BE2C (cell line): ENCODE data around the gene CLIC4.
"Not testable (repeated sequence)": the region's sequence is repeated elsewhere in the genome, so short reads cannot be mapped to it uniquely, and the experiment has no call there.

Experiments
- DNase-seq: peaks from one replicate; pipeline ENCODE4 v3.0.0-alpha.2; 2020
- H3K27me3 ChIP-seq: fragments of 250-450 bp; sonication (Bioruptor Pico); 2 replicates; pipeline ENCODE4 v1.5.1; 2020; ENCODE audit warnings: mild to moderate bottlenecking
- H3K36me3 ChIP-seq: fragments of 250-450 bp; sonication (Bioruptor Pico); 2 replicates; pipeline ENCODE4 v1.5.1; 2020; ENCODE audit warnings: mild to moderate bottlenecking
- H3K4me1 ChIP-seq: fragments of 250-450 bp; sonication (Bioruptor Pico); 2 replicates; pipeline ENCODE4 v1.5.1; 2020
- H3K4me3 ChIP-seq: 2 replicates; pipeline ENCODE4 v1.5.1; 2011; ENCODE audit warnings: low read depth, low read length
- H3K9me3 ChIP-seq: fragments of 250-450 bp; sonication (Bioruptor Pico); 2 replicates; pipeline ENCODE4 v1.5.1; 2020
- TF ChIP-seq, protein P1 (sequence below): IDR thresholded peaks from 2 replicates; pipeline ENCODE4 v1.5.1; 2012; ENCODE audit warnings: mild to moderate bottlenecking, low read depth, low read length

CLIC4 gene

DNA sequence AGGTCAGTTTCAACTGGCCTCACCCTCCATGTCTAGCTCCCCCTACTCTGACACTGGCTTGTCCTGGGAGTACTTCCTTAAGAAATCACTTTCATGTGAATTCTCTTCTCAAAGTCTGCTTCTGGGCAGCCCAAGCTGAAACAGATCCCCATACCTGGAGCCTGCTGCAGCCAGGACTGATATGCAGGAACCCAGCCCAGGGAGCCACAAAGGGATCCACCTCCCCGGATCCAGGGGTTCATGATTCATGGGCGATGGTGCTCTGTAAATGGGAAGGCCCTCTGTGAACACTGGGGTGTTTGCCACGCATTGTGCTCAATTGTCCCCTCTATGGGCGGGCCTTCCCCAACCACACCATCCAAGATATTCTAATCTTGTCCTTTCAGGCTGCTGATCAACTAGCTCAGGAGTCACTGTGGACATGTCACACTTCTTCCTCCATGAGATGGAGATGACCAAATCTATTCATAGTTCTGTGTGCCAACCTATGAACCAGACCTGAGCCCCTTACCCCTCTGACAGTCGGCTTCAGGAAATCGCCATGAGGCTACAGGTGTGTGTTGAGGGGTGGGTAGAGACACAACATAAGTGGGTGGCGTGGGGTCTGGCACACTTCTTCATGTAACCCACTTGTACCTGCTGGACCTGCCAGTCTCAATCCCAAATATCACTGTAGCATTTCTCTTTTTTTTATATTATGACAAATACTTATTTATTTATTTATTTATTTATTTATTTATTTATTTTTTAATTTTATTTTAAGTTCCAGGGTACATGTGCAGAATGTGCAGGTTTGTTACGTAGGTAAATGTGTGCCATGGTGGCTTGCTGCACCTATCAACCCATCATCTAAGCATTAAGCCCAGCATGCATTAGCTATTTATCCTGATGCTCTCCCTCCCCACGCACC is 143.1 kb downstream of the CLIC4 start:
- Histone ChIP-seq H3K4me1 (no peaks in the 10 kb centered on the region), H3K9me3 (no peaks in the 10 kb centered on the region), H3K27me3 (no peaks in the 10 kb centered on the region), H3K36me3 (no peaks in the 10 kb centered on the region), H3K4me3 (no peak overlapping the region)
- DNase-seq = no peak
- TF ChIP-seq, protein P1, sequence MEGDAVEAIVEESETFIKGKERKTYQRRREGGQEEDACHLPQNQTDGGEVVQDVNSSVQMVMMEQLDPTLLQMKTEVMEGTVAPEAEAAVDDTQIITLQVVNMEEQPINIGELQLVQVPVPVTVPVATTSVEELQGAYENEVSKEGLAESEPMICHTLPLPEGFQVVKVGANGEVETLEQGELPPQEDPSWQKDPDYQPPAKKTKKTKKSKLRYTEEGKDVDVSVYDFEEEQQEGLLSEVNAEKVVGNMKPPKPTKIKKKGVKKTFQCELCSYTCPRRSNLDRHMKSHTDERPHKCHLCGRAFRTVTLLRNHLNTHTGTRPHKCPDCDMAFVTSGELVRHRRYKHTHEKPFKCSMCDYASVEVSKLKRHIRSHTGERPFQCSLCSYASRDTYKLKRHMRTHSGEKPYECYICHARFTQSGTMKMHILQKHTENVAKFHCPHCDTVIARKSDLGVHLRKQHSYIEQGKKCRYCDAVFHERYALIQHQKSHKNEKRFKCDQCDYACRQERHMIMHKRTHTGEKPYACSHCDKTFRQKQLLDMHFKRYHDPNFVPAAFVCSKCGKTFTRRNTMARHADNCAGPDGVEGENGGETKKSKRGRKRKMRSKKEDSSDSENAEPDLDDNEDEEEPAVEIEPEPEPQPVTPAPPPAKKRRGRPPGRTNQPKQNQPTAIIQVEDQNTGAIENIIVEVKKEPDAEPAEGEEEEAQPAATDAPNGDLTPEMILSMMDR = no peak

DNA sequence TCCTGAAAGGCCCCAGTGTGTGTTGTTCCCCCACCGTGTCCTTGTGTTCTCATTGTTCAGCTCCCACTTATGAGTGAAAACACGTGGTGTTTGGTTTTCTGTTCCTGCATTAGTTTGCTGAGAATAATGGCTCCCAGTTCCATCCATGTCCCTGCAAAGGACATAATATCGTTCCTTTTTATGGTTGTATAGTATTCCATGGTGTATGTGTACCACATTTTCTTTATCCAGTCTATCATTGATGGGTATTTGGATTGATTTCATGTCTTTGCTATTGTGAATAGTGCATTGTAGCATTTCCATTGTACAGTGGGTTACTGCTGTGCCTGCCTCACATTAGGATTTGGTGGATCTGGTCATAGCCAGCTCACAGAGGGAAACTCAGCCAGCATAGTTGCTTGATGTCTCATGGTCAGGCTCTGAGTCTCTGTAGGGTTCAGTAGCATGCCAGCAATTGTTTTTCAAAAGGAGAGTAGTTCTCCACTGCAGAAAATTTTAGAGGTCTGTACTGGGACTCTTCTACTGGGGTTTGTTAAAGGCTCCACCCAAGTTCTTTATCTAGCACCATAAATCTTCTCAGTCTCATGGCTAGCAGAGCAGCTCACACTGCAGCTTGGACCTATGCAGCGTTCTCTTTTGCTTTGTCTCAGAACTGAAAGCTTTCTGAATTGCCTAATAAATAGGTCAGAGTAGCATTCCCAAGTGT is 143.9 kb downstream of the CLIC4 start:
- no peaks in the 10 kb centered on the region for H3K36me3 ChIP-seq
- no peaks in the 10 kb centered on the region for H3K27me3 ChIP-seq
- H3K9me3 ChIP-seq = no peaks in the 10 kb centered on the region
- H3K4me1 ChIP-seq = no peaks in the 10 kb centered on the region
- TF ChIP-seq, protein P1 = no peak
- no peak overlapping the region for H3K4me3 ChIP-seq
- DNase-seq = no peak

DNA sequence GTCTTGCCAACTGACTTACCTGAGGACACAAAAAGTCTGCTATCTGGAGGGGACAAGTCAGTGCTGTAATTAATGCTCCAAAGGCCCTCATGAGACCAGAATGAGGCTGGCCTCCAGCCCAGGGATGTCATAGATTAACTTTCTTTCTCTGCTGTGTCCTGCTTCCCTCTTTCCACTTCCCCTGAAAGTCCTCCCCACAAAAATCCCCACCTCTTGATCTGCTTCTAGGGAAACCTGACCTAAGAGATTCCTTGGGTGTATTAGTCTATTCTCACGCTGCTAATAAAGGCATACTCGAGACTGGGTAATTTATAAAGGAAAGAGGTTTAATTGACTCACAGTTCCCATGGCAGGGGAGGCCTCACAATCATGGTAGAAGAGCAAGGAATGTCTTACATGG is 145.6 kb downstream of the CLIC4 start:
- TF ChIP-seq, protein P1 = no peak
- no peaks in the 10 kb centered on the region for H3K27me3 ChIP-seq
- no peak overlapping the region for H3K4me3 ChIP-seq
- no peaks in the 10 kb centered on the region for H3K4me1 ChIP-seq
- H3K36me3 ChIP-seq = no peaks in the 10 kb centered on the region
- DNase-seq = no peak
- H3K9me3 ChIP-seq = no peaks in the 10 kb centered on the region

DNA sequence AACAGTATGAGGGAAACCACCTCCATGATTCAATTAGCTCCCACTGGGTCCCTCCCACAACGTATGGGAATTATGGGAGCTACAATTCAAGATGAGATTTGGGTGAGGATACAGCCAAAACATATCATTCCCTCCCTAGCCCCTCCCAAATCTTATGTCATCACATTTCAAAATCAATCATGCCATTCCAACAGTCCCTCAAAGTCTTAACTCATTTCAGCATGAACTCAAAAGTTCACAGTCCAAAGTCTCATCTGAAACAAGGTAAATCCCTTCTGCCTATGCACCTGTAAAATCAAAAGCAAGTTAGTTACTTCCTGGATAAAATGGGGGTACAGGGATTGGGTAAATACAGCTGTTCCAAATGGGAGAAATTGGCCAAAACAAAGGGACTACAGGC is 146.1 kb downstream of the CLIC4 start:
- not testable (repeated sequence) for H3K9me3 ChIP-seq, H3K4me3 ChIP-seq, H3K36me3 ChIP-seq, H3K4me1 ChIP-seq, DNase-seq, H3K27me3 ChIP-seq

DNA sequence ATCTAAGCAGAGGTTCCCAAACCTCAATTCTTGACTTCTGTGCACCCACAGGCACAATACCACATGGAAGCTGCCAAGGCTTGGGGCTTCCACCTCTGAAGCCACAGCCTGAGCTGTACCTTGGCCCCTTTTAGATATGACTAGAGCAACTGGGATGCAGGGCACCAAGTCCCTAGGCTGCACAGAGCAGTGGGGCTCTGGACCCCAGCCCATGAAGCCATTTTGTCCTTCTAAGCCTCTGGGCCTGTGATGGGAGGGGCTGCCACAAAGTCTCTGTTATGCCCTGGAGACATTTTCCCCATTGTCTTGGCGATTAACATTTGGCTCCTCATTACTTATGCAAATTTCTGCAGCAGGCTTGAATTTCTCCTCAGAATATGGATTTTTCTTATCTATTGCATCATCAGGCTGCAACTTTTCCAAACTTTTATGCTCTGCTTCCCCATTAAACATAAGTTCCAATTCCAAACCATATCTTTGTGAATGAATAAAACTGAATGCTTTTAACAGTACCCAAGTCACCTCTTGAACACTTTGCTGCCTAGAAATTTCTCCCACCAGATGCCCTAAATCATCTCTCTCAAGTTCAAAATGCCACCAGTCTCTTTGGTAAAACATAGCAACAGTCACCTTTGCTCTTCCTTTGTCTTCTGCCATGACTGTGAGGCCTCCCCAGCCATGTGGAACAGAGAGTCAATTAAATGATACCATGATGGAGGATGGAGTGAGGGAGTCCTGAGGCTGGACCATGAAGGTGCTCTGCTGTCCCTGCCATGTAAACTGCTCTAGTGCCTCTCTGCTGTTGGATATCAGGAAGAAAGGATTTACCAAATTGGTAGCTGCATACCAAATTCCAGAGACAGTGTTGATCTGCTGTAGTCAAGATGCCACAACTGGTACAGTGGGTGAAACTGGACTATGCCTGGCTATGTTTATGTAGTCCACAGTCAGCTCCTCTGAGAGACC is 147.2 kb downstream of the CLIC4 start:
- no peak for DNase-seq
- H3K9me3 ChIP-seq = no peaks in the 10 kb centered on the region
- H3K4me1 ChIP-seq = no peaks in the 10 kb centered on the region
- no peaks in the 10 kb centered on the region for H3K27me3 ChIP-seq
- no peak overlapping the region for H3K4me3 ChIP-seq
- H3K36me3 ChIP-seq = no peaks in the 10 kb centered on the region
- TF ChIP-seq, protein P1 = no peak

DNA sequence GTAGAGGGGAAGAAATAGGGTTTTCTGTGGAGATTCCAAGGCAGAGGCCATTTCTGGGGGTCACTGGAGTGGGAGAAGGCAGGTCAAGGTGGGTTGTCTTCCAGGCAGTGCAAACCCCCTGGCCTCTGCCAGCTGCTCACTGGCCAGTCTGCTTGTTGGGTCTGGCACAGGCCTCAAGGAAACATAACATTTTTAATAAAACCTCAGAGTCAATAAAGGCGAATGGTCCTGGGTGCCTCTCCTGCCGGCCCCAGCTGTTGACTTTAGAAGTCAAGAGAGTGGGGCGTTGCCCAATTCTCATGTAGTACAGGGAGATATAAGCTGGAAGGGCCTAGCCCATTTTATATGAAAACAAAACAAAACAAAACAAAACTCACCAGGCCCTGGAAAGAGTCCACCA is 148.2 kb downstream of the CLIC4 start:
- Histone ChIP-seq H3K9me3 (no peaks in the 10 kb centered on the region), H3K27me3 (no peaks in the 10 kb centered on the region), H3K36me3 (no peaks in the 10 kb centered on the region), H3K4me3 (no peak overlapping the region), H3K4me1 (no peaks in the 10 kb centered on the region)
- DNase-seq = no peak
- TF ChIP-seq, protein P1 = no peak
